Measurements from ENCODE around the gene ACCSL.

GRCh38 chr11:44017443-44018126, 30.2 kb upstream of the ACCSL start:
- TF ChIP-seq CTCF (IDR thresholded peaks at IDR 0.05) (no peak), POLR2AphosphoS5 (IDR thresholded peaks at IDR 0.05) (no peak), POLR2A (IDR thresholded peaks at IDR 0.05) (no peak), EP300 (IDR thresholded peaks at IDR 0.05; ENCODE audit: low read depth) (no peak)
